PC-9 (cell line): ENCODE measurements around the gene KCNF1. TPM values are rescaled to one million over a fixed set of nuclear protein-coding genes. Genes with fewer than 3 reads are reported as not detected.

ENCODE experiments used
- BruUV-seq: library from RNA; stranded (reverse); fragments of 400-500 nt; replicated peaks from 2 replicates; lab custom pipeline; 2021; lab: Mats Ljungman, UMichigan
- CTCF ChIA-PET: fragments of 300-600 bp; sonication (Branson Sonifier 250); formaldehyde crosslinking; loops from one replicate; lab custom pipeline; 2022; ENCODE audit warnings: antibody characterized with exemption; lab: Charles Lee
- POLR2A ChIA-PET: fragments of 300-600 bp; sonication (Branson Sonifier 250); formaldehyde crosslinking; loops from one replicate; lab custom pipeline; 2022; ENCODE audit warnings: antibody characterized with exemption; ENCODE audit not compliant: unreplicated experiment; lab: Charles Lee
- DNase-seq, 2 experiments: peaks; one replicate each; pipeline versions ENCODE4 v3.0.0 to v3.0.0-alpha.2; 2015 to 2022; ENCODE audit warnings: mixed read lengths in 1 of 2
- H2AFZ ChIP-seq: fragments of 200-600 bp; sonication (generic); 2 replicates; pipeline ENCODE4 v1.8.1; 2017; ENCODE audit warnings: antibody characterized with exemption
- H3F3A ChIP-seq: fragments of 200-600 bp; sonication (generic); 2 replicates; pipeline ENCODE4 v1.8.1; 2017; ENCODE audit warnings: antibody characterized with exemption, mild to moderate bottlenecking, low read depth; ENCODE audit not compliant: insufficient read depth
- H3K27ac ChIP-seq: fragments of 200-600 bp; sonication (generic); 2 replicates; pipeline ENCODE4 v1.6.1; 2016; ENCODE audit warnings: mixed run types
- H3K27me3 ChIP-seq: fragments of 200-600 bp; sonication (generic); 2 replicates; pipeline ENCODE4 v1.6.1; 2016; ENCODE audit warnings: low read depth, mixed run types; ENCODE audit not compliant: insufficient read depth
- H3K36me3 ChIP-seq: fragments of 200-600 bp; sonication (generic); 2 replicates; pipeline ENCODE4 v1.6.1; 2016; ENCODE audit warnings: low read depth, mixed run types
- H3K4me1 ChIP-seq: fragments of 200-600 bp; sonication (generic); replicated peaks from 2 replicates; pipeline ENCODE4 v1.6.1; 2016; ENCODE audit warnings: mixed run types; ENCODE audit not compliant: insufficient read depth
- H3K4me2 ChIP-seq: fragments of 200-600 bp; sonication (generic); 2 replicates; pipeline ENCODE4 v1.6.1; 2017; ENCODE audit warnings: mixed run types
- H3K4me3 ChIP-seq: fragments of 200-600 bp; sonication (generic); 2 replicates; pipeline ENCODE4 v1.6.1; 2016; ENCODE audit warnings: mixed run types
- H3K79me2 ChIP-seq: fragments of 200-600 bp; sonication (generic); 2 replicates; pipeline ENCODE4 v1.6.1; 2017; ENCODE audit warnings: low read depth, mixed run types
- H3K9me2 ChIP-seq: fragments of 200-600 bp; sonication (generic); 2 replicates; pipeline ENCODE4 v1.8.1; 2017; ENCODE audit warnings: mild to moderate bottlenecking; ENCODE audit not compliant: insufficient read depth
- H3K9me3 ChIP-seq: fragments of 200-600 bp; sonication (generic); 2 replicates; pipeline ENCODE4 v1.8.1; 2016; ENCODE audit warnings: low read depth; ENCODE audit not compliant: insufficient read depth
- H4K20me1 ChIP-seq: fragments of 200-600 bp; sonication (generic); 2 replicates; pipeline ENCODE4 v1.8.1; 2017; ENCODE audit not compliant: insufficient read depth
- CTCF ChIP-seq: fragments of 200-600 bp; sonication (generic); conservative IDR thresholded peaks from 2 replicates; pipeline ENCODE4 v1.6.1; 2017; ENCODE audit warnings: mixed run types, antibody characterized with exemption, mild to moderate bottlenecking, moderate library complexity
- EZH2 ChIP-seq: fragments of 200-600 bp; sonication (generic); IDR thresholded peaks from 2 replicates; pipeline ENCODE4 v1.8.0; 2017; ENCODE audit warnings: antibody characterized with exemption, low read depth
- intact Hi-C: fragments of 100-400 bp; cut with micrococcal nuclease; formaldehyde crosslinking; loops from one replicate; pipeline ENCODE4 v1.10.0; 2022; ENCODE audit not compliant: unreplicated experiment
- total RNA-seq: library from RNA; stranded (reverse); gene quantifications from 2 replicates; pipeline ENCODE4 v1.2.3, GENCODE V29; 2021

The KCNF1 gene
- total RNA-seq, 1 experiment from 2014 or later: 1.0 TPM

- intact Hi-C loops: no loop called here
- TF ChIP-seq CTCF (no peak), EZH2 (no peak)
- H2AFZ ChIP-seq: no peak overlapping the region
- H3K36me3 ChIP-seq: no peaks in the 10 kb centered on the region
- ChIA-PET CTCF (no interaction called here), POLR2A (no interaction called here)
- peak in 1 of 2 experiments; percentile 20 for DNase-seq
- H3K27me3 ChIP-seq: no peaks in the 10 kb centered on the region
- BruUV-seq: no TSS peak
- no peak overlapping the region for H3K27ac ChIP-seq
- no peaks in the 10 kb centered on the region for H3K9me3 ChIP-seq
- H3F3A ChIP-seq: no peaks in the 10 kb centered on the region
- H3K4me3 ChIP-seq: no peak overlapping the region
- no peaks in the 10 kb centered on the region for H3K79me2 ChIP-seq
- H3K4me2 ChIP-seq: no peak overlapping the region
- no peaks in the 10 kb centered on the region for H3K9me2 ChIP-seq
- no peaks in the 10 kb centered on the region for H3K4me1 ChIP-seq
- no peaks in the 10 kb centered on the region for H4K20me1 ChIP-seq
Measured at GRCh38 chr2:10883066-10883465, 28.7 kb upstream of the KCNF1 start.

GRCh38 chr2:10883801-10884478 lies 27.8 kb upstream of the KCNF1 start:
- H2AFZ ChIP-seq: no peak overlapping the region
- H3K27ac ChIP-seq: no peak overlapping the region
- no TSS peak for BruUV-seq
- no peak overlapping the region for H3K4me3 ChIP-seq
- TF ChIP-seq CTCF: no peak
- no peak for TF ChIP-seq EZH2
- ChIA-PET POLR2A (no interaction called here), CTCF (no interaction called here)
- no peaks in the 10 kb centered on the region for H3K36me3 ChIP-seq
- peak in 1 of 2 experiments; percentile 17 for DNase-seq
- H3K27me3 ChIP-seq: no peaks in the 10 kb centered on the region
- H3K79me2 ChIP-seq: no peaks in the 10 kb centered on the region
- no peaks in the 10 kb centered on the region for H3K9me2 ChIP-seq
- no peak overlapping the region for H3K4me2 ChIP-seq
- H3K9me3 ChIP-seq: no peaks in the 10 kb centered on the region
- no peaks in the 10 kb centered on the region for H3K4me1 ChIP-seq
- intact Hi-C loops: no loop called here
- H3F3A ChIP-seq: no peaks in the 10 kb centered on the region
- no peaks in the 10 kb centered on the region for H4K20me1 ChIP-seq

GRCh38 chr2:10884574-10884975 lies 27.2 kb upstream of the KCNF1 start:
- BruUV-seq: no TSS peak
- H3K79me2 ChIP-seq: no peaks in the 10 kb centered on the region
- H3K9me3 ChIP-seq: no peaks in the 10 kb centered on the region
- H3K27me3 ChIP-seq: 0 out of 2 replicates have a peak, but pooled peaks cover 5% of the 10 kb centered on the region
- H2AFZ ChIP-seq: no peak overlapping the region
- CTCF ChIA-PET: no interaction called here
- H3F3A ChIP-seq: no peaks in the 10 kb centered on the region
- no peaks in the 10 kb centered on the region for H3K4me1 ChIP-seq
- no peak for TF ChIP-seq EZH2
- no peak for TF ChIP-seq CTCF
- H3K36me3 ChIP-seq: no peaks in the 10 kb centered on the region
- no peak overlapping the region for H3K27ac ChIP-seq
- DNase-seq: peak in 1 of 2 experiments; percentile 3
- H4K20me1 ChIP-seq: no peaks in the 10 kb centered on the region
- H3K4me3 ChIP-seq: no peak overlapping the region
- POLR2A ChIA-PET: no interaction called here
- H3K9me2 ChIP-seq: no peaks in the 10 kb centered on the region
- no peak overlapping the region for H3K4me2 ChIP-seq
- intact Hi-C loops: no loop called here
